Motor neuron (in vitro differentiated cells): ENCODE results near the gene TEX38. TPM values are rescaled to one million over a fixed set of nuclear protein-coding genes. Genes with fewer than 3 reads are reported as not detected.

Experiments used
- total RNA-seq, 8 experiments: library from RNA; unstranded; fragments of 300-600 nt; gene quantifications; 2 replicates each; pipeline versions ENCODE4 v1.2.3 to v1.2.4, GENCODE V29; 2022

TEX38 gene
- total RNA-seq, 8 experiments from 2014 or later, result 0.36 to 2.5 (median 1.0) TPM

Other genes starting within 250 kb of the TEX38 start
- gene DMBX1, start 182.0 kb upstream of the TEX38 start, total RNA-seq, result 1 to 10 TPM in 1 of 8 experiments, under 1 TPM in 4, not detected in 3; 0.13 to 1.4 (median 0.15) TPM
- gene KNCN, start 120.2 kb upstream of the TEX38 start, total RNA-seq, result 1 to 10 TPM in 1 of 8 experiments, under 1 TPM in 6, not detected in 1; 0.13 to 1.4 (median 0.32) TPM
- 10 to 100 TPM in 6 of 8 experiments, 1 to 10 TPM in 2; 7.0 to 34.1 (median 15.5) TPM for gene MKNK1, start 67.6 kb upstream of the TEX38 start, total RNA-seq
- 10 to 100 TPM in 2 of 8 experiments, 1 to 10 TPM in 5, under 1 TPM in 1; 0.60 to 11.3 (median 4.8) TPM for gene MOB3C, start 55.0 kb upstream of the TEX38 start, total RNA-seq
- gene ATPAF1, start 3.5 kb upstream of the TEX38 start, total RNA-seq, result 10 to 100 TPM; 39.9 to 77.6 (median 50.8) TPM
- 10 to 100 TPM; 14.5 to 56.9 (median 31.0) TPM for gene EFCAB14, start 47.3 kb downstream of the TEX38 start, total RNA-seq
- 1 to 10 TPM in 1 of 8 experiments, under 1 TPM in 1, not detected in 6; 0.14 to 5.4 TPM for gene CYP4B1, start 127.2 kb downstream of the TEX38 start, total RNA-seq